ENCODE data around the gene HEY2. TPM values are rescaled to one million over a fixed set of nuclear protein-coding genes. Genes with fewer than 3 reads are reported as not detected.

Gene HEY2
- total RNA-seq, 1 donor from 2014 or later: 9.6 TPM

DNA sequence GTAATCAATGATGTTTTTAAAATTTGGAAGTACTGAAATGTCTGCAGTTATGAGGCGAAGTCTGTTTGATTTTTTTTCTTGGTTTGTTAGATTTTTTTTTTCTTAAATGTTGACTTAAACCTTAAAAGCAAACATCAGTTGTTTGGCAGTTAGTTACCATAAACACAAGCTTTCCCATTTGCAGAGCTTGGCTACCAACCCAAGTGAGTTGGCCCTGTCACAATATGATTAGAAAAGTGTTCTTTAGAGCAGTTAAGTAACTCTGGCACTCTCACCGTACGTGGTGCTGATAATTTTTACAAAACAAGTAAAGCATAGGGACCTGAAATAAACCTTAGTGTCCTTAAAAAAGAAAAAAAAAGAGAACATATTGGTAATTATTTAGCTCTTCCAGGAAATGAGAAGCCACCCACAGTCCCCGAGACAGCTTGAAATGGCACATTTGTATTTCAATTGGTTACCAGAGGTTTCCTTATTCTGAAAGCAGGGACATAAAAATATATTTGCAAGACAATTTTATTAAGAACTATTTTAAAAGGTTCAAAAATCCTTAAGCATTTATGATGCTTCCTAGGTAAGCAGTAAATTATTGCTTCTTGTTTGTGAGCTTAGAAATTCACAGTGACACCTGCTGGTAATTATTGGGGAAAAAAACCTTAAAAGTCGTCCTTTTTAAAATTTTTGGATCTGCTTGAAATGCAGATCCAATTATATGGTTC, 3.9 kb downstream of the HEY2 start:
- H3K4me3 Mint-ChIP-seq: no peak overlapping the region
- no peaks in the 10 kb centered on the region for H3K9me3 Mint-ChIP-seq
- TF ChIP-seq CTCF (IDR thresholded peaks at IDR 0.05; ENCODE audit: unreplicated experiment): peak; percentile 40
- H3K27me3 Mint-ChIP-seq (ENCODE audit: low read depth): peaks cover 35% of the 10 kb centered on the region
- no peak for DNase-seq (ENCODE audit: low spot score in 2 of 2, unreplicated experiment in 2 of 2)
- no peaks in the 10 kb centered on the region for H3K36me3 Mint-ChIP-seq
- peaks cover 28% of the 10 kb centered on the region for H3K4me1 Mint-ChIP-seq
- H3K27ac Mint-ChIP-seq: no peak overlapping the region

DNA sequence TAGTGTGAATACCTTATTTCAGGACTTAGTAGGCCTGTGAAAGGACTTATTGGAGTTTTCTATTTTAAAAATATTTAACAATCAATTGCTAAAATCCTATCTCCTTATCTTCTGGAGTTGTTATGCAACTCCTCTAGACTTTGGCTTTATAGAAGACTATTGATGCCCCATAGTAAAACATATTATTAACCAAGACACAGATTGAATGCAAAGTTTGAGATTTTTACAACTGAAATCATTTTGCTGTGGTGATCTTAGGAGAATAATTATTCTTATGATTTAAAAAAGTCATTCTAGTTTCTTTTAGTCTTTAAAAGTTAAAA, 4.5 kb downstream of the HEY2 start:
- no peak overlapping the region for H3K27ac Mint-ChIP-seq
- peaks cover 30% of the 10 kb centered on the region for H3K27me3 Mint-ChIP-seq (ENCODE audit: low read depth)
- H3K36me3 Mint-ChIP-seq: peaks cover under 1% of the 10 kb centered on the region
- no peaks in the 10 kb centered on the region for H3K9me3 Mint-ChIP-seq
- peaks cover 28% of the 10 kb centered on the region for H3K4me1 Mint-ChIP-seq
- TF ChIP-seq CTCF (IDR thresholded peaks at IDR 0.05; ENCODE audit: unreplicated experiment): no peak
- DNase-seq (ENCODE audit: low spot score in 2 of 2, unreplicated experiment in 2 of 2): no peak
- H3K4me3 Mint-ChIP-seq: no peak overlapping the region

- H3K4me1 Mint-ChIP-seq: peaks cover 34% of the 10 kb centered on the region
Measured at GRCh38 chr6:125754566-125754965, 5.1 kb downstream of the HEY2 start.

DNA sequence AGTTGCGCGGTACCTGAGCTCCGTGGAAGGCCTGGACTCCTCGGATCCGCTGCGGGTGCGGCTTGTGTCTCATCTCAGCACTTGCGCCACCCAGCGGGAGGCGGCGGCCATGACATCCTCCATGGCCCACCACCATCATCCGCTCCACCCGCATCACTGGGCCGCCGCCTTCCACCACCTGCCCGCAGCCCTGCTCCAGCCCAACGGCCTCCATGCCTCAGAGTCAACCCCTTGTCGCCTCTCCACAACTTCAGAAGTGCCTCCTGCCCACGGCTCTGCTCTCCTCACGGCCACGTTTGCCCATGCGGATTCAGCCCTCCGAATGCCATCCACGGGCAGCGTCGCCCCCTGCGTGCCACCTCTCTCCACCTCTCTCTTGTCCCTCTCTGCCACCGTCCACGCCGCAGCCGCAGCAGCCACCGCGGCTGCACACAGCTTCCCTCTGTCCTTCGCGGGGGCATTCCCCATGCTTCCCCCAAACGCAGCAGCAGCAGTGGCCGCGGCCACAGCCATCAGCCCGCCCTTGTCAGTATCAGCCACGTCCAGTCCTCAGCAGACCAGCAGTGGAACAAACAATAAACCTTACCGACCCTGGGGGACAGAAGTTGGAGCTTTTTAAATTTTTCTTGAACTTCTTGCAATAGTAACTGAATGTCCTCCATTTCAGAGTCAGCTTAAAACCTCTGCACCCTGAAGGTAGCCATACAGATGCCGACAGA, 9.9 kb downstream of the HEY2 start:
- peak in 1 of 2 experiments; percentile 42 for DNase-seq (ENCODE audit: low spot score in 2 of 2, unreplicated experiment in 2 of 2)
- no peak overlapping the region for H3K27ac Mint-ChIP-seq
- TF ChIP-seq CTCF (IDR thresholded peaks at IDR 0.05; ENCODE audit: unreplicated experiment): peak; percentile 46
- H3K27me3 Mint-ChIP-seq (ENCODE audit: low read depth): no peaks in the 10 kb centered on the region
- H3K36me3 Mint-ChIP-seq: peaks cover 14% of the 10 kb centered on the region
- H3K9me3 Mint-ChIP-seq: no peaks in the 10 kb centered on the region
- peaks cover 17% of the 10 kb centered on the region for H3K4me1 Mint-ChIP-seq
- no peak overlapping the region for H3K4me3 Mint-ChIP-seq

More at GRCh38 chr6:125754566-125754965, 5.1 kb downstream of the HEY2 start:
- DNase-seq (ENCODE audit: low spot score in 2 of 2, unreplicated experiment in 2 of 2): no peak
- Mint-ChIP-seq H3K36me3 (peaks cover 7% of the 10 kb centered on the region), H3K4me3 (no peak overlapping the region), H3K9me3 (no peaks in the 10 kb centered on the region), H3K27ac (no peak overlapping the region), H3K27me3 (ENCODE audit: low read depth) (peaks cover 28% of the 10 kb centered on the region)
- no peak for TF ChIP-seq CTCF (IDR thresholded peaks at IDR 0.05; ENCODE audit: unreplicated experiment)

DNA sequence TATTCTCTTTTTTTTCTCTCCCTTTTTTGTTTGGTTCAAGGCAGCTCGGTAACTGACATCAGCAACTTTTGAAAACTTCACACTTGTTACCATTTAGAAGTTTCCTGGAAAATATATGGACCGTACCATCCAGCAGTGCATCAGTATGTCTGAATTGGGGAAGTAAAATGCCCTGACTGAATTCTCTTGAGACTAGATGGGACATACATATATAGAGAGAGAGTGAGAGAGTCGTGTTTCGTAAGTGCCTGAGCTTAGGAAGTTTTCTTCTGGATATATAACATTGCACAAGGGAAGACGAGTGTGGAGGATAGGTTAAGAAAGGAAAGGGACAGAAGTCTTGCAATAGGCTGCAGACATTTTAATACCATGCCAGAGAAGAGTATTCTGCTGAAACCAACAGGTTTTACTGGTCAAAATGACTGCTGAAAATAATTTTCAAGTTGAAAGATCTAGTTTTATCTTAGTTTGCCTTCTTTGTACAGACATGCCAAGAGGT, 10.6 kb downstream of the HEY2 start:
- DNase-seq (ENCODE audit: low spot score in 2 of 2, unreplicated experiment in 2 of 2): no peak
- Mint-ChIP-seq H3K4me1 (peaks cover 21% of the 10 kb centered on the region), H3K4me3 (no peak overlapping the region), H3K27ac (no peak overlapping the region), H3K27me3 (ENCODE audit: low read depth) (no peaks in the 10 kb centered on the region), H3K9me3 (no peaks in the 10 kb centered on the region), H3K36me3 (peaks cover 14% of the 10 kb centered on the region)
- TF ChIP-seq CTCF (IDR thresholded peaks at IDR 0.05; ENCODE audit: unreplicated experiment): no peak
